Stimulated activated CD4-positive, alpha-beta T cell treated with anti-CD3 and anti-CD28 coated beads, Interleukin-12 subunit alpha, Interleukin-12 subunit beta, amount 100 ng/mL, for 4 hours (primary cell): Measurements from ENCODE around the gene NXN.

Experiments used
- DNase-seq: peaks from one replicate; pipeline ENCODE4 v3.0.0-alpha.2; 2020

Gene NXN

DNA sequence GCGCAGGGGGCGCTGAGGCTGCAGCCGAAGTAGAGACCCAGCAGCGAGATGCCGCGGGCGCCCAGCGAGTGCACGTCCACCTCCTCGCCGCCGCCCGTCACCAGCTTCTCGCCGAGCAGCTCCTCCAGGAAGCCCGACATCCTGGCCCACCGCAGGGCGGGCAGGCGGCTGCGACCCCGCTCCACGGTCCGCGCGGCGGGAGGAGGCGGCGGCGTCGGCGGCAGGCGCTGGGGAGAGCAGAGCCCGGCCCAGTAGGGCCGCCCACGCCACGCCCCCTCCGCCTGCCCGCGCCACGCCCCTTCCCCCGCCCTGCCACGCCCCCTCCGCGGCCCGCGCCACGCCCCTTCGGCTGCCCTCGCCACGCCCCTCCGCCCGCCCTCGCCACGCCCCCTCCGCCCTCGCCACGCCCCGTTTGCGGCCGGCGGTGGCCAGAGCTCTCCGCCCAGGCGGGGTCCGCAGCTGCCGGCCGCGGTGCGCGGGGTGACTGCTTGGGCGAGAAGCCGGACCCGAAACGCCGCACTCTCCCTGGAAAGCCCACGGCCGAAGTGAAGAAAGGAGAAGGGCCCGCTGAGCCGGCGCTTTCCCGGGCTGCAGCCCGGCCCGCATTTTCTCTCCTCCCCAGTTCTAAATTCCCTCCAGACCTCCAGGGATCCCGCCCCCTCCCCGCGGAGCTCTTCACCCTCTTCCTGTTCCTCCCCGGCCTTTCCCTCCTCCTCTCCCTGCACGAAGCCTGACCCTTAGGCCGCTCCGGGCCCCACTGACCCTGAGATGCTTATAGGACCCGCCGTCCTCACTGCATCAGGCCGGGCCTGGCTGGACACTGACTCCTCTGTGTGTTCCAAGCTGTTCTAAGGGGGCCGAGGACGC lies at the start of gene NXN:
Gene NXN (minus strand): TSS at position 238 of the 867 bp plus-strand sequence.
- peak; percentile 91 for DNase-seq

- DNase-seq: no peak
Measured at GRCh38 chr17:1027044-1027443, 47.5 kb upstream of the NXN start.

DNA sequence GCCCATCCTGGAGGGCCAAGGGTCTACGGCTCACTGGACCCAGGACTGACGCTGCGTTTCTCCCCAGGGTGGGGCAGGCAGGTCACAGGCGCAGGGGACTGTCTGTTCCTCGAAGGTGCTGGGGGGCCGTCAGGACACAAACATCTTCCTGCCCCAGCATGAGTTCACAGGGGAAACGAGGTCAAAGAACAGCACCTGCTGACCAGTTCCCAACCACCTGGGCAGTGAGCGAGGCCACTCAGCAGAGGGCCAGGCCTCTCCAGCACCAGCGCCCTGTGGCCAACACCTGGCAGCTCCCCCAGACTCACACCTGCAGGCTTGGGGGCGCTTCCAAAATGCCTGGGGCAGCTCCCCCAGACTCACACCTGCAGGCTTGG lies 47.0 kb upstream of the NXN start:
- no peak for DNase-seq

- DNase-seq: no peak
Measured at GRCh38 chr17:1025733-1026598, 46.4 kb upstream of the NXN start.

GRCh38 chr17:1024076-1024475 lies 44.5 kb upstream of the NXN start:
- no peak for DNase-seq

DNA sequence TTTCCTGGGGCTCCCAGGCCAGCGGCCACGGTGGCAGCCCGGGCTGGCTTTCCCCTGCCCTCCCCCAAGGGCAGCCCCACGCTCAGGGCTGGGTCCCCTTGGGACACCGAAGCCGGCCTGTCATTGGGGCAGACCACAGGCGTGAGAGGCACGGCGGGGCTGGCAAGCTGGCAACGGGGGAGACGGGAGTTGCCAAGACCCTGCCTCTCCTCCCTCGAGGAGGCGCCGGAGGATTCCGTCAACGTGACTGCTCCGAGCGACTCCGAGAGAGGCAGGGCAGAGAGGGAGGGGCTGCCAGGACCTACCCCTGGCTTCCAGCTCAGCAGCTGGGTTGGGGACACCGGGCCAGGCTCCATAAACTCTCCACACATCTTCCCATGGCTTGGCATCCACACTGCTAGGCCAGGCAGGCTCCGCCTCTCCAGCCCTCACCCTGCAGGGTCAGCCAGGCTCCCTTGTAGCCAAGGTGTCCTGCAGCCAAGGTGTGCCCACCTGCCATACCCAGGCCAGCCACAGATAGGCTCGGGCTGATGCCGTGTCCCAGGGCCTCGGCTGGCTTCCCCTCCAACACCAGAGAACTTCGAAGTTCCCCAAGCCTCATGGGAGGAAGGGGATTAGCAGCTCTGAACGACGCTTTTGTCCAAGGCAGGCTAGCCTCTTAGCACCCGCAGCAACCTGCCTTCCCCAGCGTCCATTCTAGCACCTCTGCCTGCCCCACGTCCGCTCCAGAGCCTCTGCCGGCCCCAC lies 42.9 kb upstream of the NXN start:
- DNase-seq: no peak

DNA sequence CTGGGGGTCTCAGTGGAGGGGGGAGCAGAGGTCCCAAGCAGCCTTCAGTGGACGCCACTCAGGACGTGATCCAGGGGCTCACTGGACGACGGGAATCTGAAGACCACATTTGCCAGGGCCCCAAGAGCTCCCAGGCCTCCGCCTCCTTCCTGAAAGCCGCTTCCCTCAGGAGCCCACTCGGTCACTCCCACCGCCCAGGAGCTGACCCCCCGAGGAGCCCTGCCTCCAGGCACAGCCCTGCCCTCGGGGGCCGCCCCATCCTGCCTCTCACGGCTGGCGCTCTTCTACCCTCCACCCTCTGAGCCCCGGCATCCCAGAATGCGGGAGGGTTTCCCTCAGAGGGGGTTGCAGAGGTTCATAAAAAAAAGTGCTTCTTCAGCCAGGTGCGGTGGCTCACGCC lies 41.6 kb upstream of the NXN start:
- no peak for DNase-seq

DNA sequence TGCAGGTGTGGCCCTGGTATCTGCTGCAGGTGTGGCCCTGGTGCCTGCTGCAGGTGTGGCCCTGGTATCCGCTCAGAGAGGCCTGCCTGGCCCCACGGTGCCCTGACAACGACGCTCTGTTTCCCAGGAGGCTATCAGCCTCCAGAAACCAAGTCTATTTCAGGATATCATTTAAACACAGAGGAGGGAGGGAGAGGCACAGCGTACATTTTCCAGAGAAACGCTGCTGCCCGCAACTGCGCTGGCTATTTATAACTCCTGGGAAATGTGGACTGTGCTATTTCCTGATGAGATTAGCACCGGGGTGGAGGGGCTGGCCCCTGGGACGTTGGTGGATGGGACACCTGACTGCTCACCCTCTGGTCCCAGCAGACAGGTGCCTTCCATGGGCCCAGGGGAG lies 39.9 kb upstream of the NXN start:
- DNase-seq: no peak

DNA sequence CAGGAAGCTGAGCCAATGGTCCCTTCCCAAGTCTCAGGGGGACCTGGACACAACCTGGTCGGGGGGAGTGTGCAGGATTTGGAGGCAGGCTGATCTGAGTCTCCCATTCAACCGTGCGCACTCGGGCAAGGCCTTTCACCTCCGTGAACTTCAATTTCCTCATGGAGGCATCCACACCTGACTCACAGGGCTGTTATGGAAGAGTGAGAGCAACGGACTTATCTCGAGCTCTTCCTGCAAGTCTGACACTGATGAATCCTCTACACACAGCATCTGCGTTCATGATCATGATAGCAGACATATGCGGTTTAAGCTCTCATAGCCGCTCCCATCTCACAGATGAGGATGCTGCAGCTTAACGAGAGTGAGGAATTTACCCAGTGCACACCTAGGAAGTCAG lies 39.0 kb upstream of the NXN start:
- no peak for DNase-seq

DNA sequence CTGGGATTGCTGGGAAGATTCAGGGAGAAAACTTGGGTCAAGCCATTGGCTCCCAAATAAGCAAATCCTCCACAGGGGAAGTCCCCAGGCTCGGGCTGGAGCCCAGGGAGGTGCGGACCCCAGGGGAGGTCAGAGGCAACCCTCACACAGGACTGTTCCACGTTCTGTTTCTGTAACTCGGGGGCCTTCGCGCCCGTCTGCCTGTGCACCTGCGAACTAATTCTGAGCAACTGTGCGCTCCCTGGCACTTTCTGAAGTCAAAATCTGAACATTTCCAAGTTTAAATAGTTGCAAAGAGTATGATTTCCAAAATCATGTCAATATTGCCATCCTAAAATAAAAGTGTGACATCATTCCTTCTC lies 34.1 kb upstream of the NXN start:
- DNase-seq: no peak

DNA sequence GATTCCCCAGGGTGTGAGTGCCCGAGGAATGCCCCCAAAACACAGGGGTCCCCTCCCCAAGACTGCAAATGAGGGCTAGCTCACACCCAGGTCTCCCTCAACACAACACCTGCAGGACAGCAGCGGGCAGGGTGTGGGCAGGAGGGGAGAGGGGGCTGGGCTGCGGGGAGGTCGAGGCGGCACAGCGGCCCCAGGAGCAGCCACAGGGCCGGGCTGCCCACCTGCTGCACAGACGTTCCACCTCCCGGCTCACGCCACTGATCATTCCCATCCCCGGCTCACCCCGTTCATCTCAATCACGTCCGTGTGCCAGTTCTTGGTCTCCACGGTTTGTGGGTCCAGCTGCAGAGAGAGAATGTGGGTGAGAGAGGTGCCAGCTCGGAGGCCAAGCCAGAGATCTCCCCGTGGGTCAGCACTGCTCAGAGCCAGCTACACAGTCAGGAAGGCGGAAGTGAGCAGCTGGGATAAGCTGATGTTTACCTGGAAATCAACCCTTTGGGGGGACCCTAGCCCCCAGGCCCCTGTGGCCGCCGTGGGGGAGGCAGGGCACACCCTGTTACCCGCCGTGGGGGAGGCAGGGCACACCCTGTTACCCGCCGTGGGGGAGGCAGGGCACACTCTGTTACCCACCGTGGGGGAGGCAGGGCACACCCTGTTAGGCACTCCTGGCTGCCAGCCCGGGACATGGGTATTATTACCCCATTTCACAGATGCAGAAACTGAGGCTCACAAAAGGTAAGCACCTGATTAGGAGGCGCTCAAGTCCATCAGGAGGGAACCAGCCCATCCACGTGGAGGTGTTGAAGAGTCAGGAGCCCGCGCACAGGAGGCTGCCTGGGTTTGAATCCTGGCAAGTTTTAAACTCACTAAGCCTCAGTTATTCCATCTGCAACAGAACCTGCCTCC lies 33.5 kb upstream of the NXN start:
- DNase-seq: no peak

GRCh38 chr17:1011760-1012735 lies 32.5 kb upstream of the NXN start:
- DNase-seq: no peak

DNA sequence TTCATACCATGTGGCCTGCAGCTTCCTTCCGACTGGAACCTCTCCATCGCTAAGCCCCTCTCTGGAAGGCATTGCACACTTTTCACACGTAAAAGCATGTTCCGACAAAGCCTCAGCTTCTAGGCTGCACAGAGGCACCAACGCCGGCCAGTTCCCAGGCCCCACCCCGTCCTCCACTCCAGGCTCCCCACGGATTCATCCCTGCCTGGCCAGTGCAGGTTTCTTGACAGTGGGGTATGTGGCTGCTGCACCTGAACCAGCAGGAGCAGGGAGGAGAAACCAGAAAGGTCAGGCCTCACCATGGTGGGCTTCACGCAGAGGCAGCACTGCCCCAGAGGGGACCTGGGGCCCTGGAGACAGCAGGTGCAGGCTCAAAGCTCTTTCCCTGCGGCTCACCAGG lies 31.6 kb upstream of the NXN start:
- no peak for DNase-seq

DNA sequence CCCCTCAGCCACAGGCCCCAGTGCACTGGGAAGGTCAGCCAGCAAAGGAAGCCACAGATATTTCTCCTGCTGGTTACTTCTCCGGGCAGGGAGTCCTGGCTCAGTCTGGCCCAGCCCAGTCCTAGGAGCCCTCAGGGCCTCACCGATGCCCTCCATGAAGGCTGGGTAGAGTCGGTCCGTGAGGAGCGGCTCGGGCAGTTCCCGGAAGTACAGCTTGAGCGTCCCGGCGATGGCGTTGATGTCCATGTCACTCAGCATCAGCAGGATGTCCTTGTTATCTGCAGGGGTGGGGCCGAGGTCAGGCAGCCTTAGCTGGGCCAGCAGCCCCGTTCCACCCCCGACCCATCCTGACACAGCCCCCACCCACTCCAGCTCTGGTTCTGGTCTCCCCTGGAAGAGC lies 31.0 kb upstream of the NXN start:
- DNase-seq: no peak

- no peak for DNase-seq
Measured at GRCh38 chr17:1010086-1010450, 30.5 kb upstream of the NXN start.

GRCh38 chr17:1009229-1010085 lies 29.9 kb upstream of the NXN start:
- DNase-seq: no peak

DNA sequence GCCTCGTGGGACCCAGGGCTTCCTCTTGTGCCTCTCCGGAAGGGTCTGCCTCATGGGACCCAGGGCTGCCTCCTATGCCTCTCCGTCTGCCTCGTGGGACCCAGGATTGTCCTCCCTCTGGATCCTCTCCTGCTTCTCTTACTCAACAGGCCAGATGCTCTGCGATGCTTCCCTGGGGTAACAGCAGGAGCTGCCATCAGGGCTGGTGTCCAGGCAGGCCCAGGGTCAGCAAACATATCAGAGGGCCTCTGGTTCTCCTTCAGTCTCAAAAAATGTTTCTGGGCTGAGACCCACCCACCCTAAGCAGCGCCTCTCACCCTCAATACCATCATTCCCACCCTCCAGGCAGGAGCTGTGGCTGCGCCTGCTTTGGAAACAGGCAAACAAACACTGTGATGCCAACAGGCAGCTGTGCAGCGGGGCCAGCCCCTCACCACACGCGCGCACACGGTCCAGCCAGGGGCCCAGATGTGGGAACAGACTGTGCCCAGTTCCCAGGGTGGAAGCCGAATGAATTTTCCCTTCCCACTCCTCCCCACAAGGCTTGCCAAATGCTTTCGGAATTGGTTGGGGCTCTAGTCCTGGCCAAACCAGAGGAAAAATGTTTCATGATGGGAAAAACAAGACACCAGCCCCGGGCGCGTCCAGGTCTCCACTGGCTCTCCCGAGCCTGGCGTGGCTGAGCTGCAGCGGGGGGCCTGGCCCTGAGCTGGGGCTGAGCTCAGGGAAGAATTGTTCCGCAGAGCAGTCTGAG lies 28.6 kb upstream of the NXN start:
- DNase-seq: no peak

DNA sequence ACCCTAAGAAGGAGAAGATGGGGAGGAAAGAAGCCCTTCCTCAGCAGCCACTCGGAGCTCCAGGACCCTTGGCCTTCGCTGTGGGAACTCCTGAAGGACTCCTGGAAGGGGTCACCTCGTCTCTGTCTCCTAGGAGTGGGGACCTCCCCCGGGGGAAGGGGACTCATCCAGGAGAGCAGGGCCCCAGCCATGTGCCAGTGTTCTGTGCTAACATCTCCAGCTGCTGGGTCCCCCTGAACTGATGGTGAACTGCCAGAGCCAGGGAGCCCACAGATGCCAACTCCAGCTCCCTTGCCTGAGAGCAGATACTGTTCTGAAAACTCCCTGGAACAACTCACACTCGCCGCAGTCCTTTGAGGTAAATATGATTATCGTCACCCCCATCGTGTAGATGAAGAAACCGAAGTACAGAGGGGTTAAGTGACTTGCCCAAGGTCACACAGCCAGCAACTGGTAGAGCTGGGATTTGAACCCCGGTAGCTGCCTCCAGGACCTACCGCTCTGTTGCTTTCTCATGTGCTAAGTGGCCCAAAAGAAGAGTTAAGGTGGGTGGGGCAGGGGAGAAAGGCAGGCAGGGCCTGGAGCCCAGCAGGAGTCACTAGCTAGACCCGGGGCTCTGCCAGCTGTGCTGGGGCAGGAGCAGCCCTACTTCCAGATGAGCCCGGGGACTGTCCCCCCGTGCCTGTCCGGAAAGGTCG lies 27.9 kb upstream of the NXN start:
- no peak for DNase-seq

DNA sequence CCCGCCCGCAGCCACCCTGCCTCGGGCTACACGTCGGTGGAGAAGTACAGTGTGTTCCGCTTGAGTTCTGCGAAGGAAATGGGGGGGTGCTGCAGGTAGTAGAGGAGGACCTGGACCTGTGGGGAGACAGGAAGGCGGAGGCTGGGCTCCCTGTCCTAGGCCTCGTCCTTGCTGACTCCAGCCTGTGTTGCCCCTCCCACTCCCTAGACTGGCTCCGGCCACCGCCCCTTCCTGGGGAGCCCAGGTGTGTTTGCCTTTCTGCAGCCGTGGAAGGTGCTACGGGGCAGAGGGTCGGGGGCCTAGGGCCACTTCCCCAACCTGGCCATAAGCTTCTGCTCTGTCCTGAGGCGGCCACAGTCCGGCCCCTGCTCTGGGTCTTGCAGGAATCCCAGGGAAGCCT lies 26.5 kb upstream of the NXN start:
- no peak for DNase-seq
